IPS-15b (cell line): ENCODE measurements around the gene ZBTB2.

ENCODE experiments used
- H3K27me3 ChIP-seq: one replicate; pipeline ENCODE4 v1.6.1; 2013; ENCODE audit warnings: low read length; ENCODE audit not compliant: control insufficient read depth, insufficient read depth
- H3K36me3 ChIP-seq: one replicate; pipeline ENCODE4 v1.6.1; 2013; ENCODE audit warnings: low read length; ENCODE audit not compliant: control insufficient read depth, insufficient read depth
- H3K4me1 ChIP-seq: one replicate; pipeline ENCODE4 v1.6.1; 2013; ENCODE audit warnings: mild to moderate bottlenecking, low read length; ENCODE audit not compliant: control insufficient read depth, insufficient read depth
- H3K4me3 ChIP-seq: one replicate; pipeline ENCODE4 v1.5.1; 2013; ENCODE audit warnings: low read depth, low read length
- H3K9ac ChIP-seq: one replicate; pipeline ENCODE4 v1.6.1; 2013; ENCODE audit warnings: low read depth, mild to moderate bottlenecking, low read length
- H3K9me3 ChIP-seq: one replicate; pipeline ENCODE4 v1.6.1; 2013; ENCODE audit warnings: mild to moderate bottlenecking, low read length; ENCODE audit not compliant: control insufficient read depth, insufficient read depth

The ZBTB2 gene

GRCh38 chr6:151425561-151425960 lies 34.2 kb upstream of the ZBTB2 start:
- no peaks in the 10 kb centered on the region for H3K9me3 ChIP-seq
- H3K4me3 ChIP-seq: no peak overlapping the region
- H3K9ac ChIP-seq: no peak overlapping the region
- H3K36me3 ChIP-seq: peaks cover 8% of the 10 kb centered on the region
- H3K4me1 ChIP-seq: no peaks in the 10 kb centered on the region
- no peaks in the 10 kb centered on the region for H3K27me3 ChIP-seq

GRCh38 chr6:151422981-151423380 lies 31.6 kb upstream of the ZBTB2 start:
- no peaks in the 10 kb centered on the region for H3K4me1 ChIP-seq
- H3K36me3 ChIP-seq: peaks cover 7% of the 10 kb centered on the region
- H3K9me3 ChIP-seq: no peaks in the 10 kb centered on the region
- H3K27me3 ChIP-seq: no peaks in the 10 kb centered on the region
- no peak overlapping the region for H3K4me3 ChIP-seq
- no peak overlapping the region for H3K9ac ChIP-seq

GRCh38 chr6:151417477-151417876 lies 26.1 kb upstream of the ZBTB2 start:
- H3K27me3 ChIP-seq: no peaks in the 10 kb centered on the region
- H3K4me3 ChIP-seq: no peak overlapping the region
- H3K36me3 ChIP-seq: peaks cover 11% of the 10 kb centered on the region
- H3K9ac ChIP-seq: no peak overlapping the region
- no peaks in the 10 kb centered on the region for H3K9me3 ChIP-seq
- H3K4me1 ChIP-seq: no peaks in the 10 kb centered on the region

GRCh38 chr6:151414641-151415260 lies 23.4 kb upstream of the ZBTB2 start:
- no peak overlapping the region for H3K4me3 ChIP-seq
- H3K9me3 ChIP-seq: no peaks in the 10 kb centered on the region
- no peak overlapping the region for H3K9ac ChIP-seq
- H3K36me3 ChIP-seq: peaks cover 11% of the 10 kb centered on the region
- H3K27me3 ChIP-seq: no peaks in the 10 kb centered on the region
- no peaks in the 10 kb centered on the region for H3K4me1 ChIP-seq

GRCh38 chr6:151413372-151414145 lies 22.2 kb upstream of the ZBTB2 start:
- H3K9ac ChIP-seq: no peak overlapping the region
- peaks cover 11% of the 10 kb centered on the region for H3K36me3 ChIP-seq
- no peaks in the 10 kb centered on the region for H3K4me1 ChIP-seq
- H3K4me3 ChIP-seq: no peak overlapping the region
- H3K9me3 ChIP-seq: no peaks in the 10 kb centered on the region
- no peaks in the 10 kb centered on the region for H3K27me3 ChIP-seq

DNA sequence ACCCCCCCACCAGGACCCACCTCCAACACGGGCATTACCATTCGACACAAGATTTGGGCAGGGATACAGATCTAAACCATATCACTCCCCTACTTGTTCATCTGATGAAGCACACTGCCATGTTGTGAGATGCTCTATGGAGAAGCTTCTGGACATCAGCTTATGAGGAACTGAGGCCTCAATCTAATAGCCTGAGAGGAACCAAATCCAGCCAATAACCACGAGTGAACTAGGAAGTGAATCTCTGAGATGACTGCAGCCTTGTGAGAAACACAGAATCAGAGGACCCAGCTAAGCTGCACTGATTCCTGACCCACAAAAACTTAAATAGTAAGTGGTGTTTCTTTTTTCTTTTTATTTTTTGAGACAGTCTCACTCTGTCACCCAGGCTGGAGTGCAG lies 21.6 kb upstream of the ZBTB2 start:
- no peak overlapping the region for H3K4me3 ChIP-seq
- H3K9me3 ChIP-seq: no peaks in the 10 kb centered on the region
- H3K36me3 ChIP-seq: peaks cover 13% of the 10 kb centered on the region
- no peaks in the 10 kb centered on the region for H3K4me1 ChIP-seq
- no peaks in the 10 kb centered on the region for H3K27me3 ChIP-seq
- no peak overlapping the region for H3K9ac ChIP-seq

DNA sequence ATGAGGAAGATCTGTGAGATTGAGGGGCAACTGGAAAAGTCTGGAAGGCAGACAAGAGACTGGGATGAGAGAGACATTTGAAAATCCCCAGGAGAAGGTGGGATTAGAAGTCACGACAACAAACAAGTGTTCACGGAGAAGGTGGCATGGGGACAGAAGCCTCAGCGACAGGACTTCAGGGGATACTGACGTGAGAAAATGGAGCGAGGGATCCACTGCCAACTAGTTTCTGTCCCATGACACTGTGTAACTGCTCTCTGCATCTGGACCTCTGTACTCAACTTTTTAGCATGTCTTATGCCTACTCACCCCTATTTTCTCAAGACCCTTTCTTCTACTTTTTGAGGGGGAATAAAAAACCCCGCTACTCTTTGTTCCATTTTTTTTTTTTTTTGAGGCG lies 18.3 kb upstream of the ZBTB2 start:
- H3K4me1 ChIP-seq: no peaks in the 10 kb centered on the region
- H3K9ac ChIP-seq: no peak overlapping the region
- H3K4me3 ChIP-seq: no peak overlapping the region
- H3K36me3 ChIP-seq: peaks cover 14% of the 10 kb centered on the region
- H3K9me3 ChIP-seq: no peaks in the 10 kb centered on the region
- no peaks in the 10 kb centered on the region for H3K27me3 ChIP-seq

DNA sequence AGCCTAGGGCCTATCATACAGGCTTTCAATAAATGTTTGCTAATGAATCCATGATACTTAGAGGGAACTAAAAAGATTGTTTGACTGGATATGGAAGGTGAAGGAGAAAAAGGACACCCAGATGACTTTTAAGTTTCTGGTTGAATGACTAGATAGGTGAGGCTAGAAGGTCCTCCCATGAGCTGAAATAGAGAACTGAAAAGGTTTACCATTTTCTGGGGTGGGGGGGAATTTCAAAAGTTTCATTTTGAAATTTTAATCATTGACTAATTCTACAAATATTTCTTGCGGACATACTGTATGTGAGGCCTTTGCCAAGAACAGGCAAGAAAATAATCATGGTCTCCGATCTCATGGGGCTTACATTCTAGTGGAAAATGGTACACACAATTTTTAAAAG lies 17.9 kb upstream of the ZBTB2 start:
- peaks cover 14% of the 10 kb centered on the region for H3K36me3 ChIP-seq
- H3K4me3 ChIP-seq: no peak overlapping the region
- H3K9me3 ChIP-seq: no peaks in the 10 kb centered on the region
- no peak overlapping the region for H3K9ac ChIP-seq
- H3K4me1 ChIP-seq: no peaks in the 10 kb centered on the region
- no peaks in the 10 kb centered on the region for H3K27me3 ChIP-seq

- Histone ChIP-seq H3K9ac (no peak overlapping the region), H3K4me3 (no peak overlapping the region), H3K4me1 (no peaks in the 10 kb centered on the region), H3K36me3 (peaks cover 14% of the 10 kb centered on the region), H3K27me3 (no peaks in the 10 kb centered on the region), H3K9me3 (no peaks in the 10 kb centered on the region)
These were observed 17.5 kb upstream of the ZBTB2 start for GRCh38 chr6:151408858-151409257.

- H3K4me1 ChIP-seq: no peaks in the 10 kb centered on the region
- no peak overlapping the region for H3K9ac ChIP-seq
- H3K9me3 ChIP-seq: no peaks in the 10 kb centered on the region
- H3K4me3 ChIP-seq: no peak overlapping the region
- no peaks in the 10 kb centered on the region for H3K27me3 ChIP-seq
- H3K36me3 ChIP-seq: peaks cover 7% of the 10 kb centered on the region
These were observed 12.6 kb upstream of the ZBTB2 start for GRCh38 chr6:151403919-151404308.

DNA sequence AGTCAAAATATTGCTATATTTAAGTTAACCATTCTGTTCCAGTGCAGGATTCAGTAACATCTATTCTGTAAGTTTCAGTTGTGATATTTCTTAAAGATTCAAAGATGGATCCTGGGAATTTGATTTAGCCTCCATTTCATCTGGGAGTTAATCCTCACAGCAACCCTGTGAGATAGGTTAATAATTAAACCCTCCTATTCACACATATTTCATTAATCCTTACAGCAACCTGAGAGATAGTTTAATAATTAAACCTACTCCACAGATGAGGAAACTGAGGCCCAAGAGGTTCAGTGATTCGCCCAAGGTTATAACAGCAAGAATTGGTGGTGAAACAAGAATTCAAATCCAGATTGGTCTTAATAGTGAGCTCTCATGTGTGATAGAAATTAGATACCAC lies 10.9 kb upstream of the ZBTB2 start:
- H3K4me3 ChIP-seq: no peak overlapping the region
- no peak overlapping the region for H3K9ac ChIP-seq
- no peaks in the 10 kb centered on the region for H3K4me1 ChIP-seq
- peaks cover 2% of the 10 kb centered on the region for H3K36me3 ChIP-seq
- no peaks in the 10 kb centered on the region for H3K9me3 ChIP-seq
- no peaks in the 10 kb centered on the region for H3K27me3 ChIP-seq

- Histone ChIP-seq H3K4me1 (no peaks in the 10 kb centered on the region), H3K9me3 (no peaks in the 10 kb centered on the region), H3K4me3 (no peak overlapping the region), H3K27me3 (no peaks in the 10 kb centered on the region), H3K36me3 (no peaks in the 10 kb centered on the region), H3K9ac (no peak overlapping the region)
These were observed 9.1 kb upstream of the ZBTB2 start for GRCh38 chr6:151400473-151400872.
